Fibroblast of lung (primary cell): Measurements from ENCODE around the gene CLTCL1.

Source experiments
- CTCF ChIP-seq, 2 donors: IDR thresholded peaks in 1 of 2; conservative IDR thresholded peaks in 1 of 2; 1 replicate in 1 of 2; 2 replicates in 1 of 2; pipeline ENCODE4 v1.5.1; 2011 to 2012; ENCODE audit warnings: low read length in 2 of 2, control low read depth in 1 of 2, inconsistent platforms in 1 of 2, low read depth in 1 of 2, mild to moderate bottlenecking in 1 of 2
- EZH2 ChIP-seq: IDR thresholded peaks from 2 replicates; pipeline ENCODE4 v1.5.1; 2012; ENCODE audit warnings: low read length, control low read depth, mild to moderate bottlenecking; ENCODE audit errors: missing control alignments

- TF ChIP-seq CTCF (conservative IDR thresholded peaks at IDR 0.05 in 1 of 2, IDR thresholded peaks at IDR 0.05 in 1 of 2; ENCODE audit: low read depth in 1 of 2, low read length in 2 of 2) (no peak), EZH2 (no peak)
Observed at GRCh38 chr22:19129871-19130270, 161.6 kb downstream of the CLTCL1 start.
